Keratinocyte (primary cell): ENCODE data around the gene SFTPB. TPM values are rescaled to one million over a fixed set of nuclear protein-coding genes. Genes with fewer than 3 reads are reported as not detected.

Experiments used
- DNase-seq: peaks from one replicate; pipeline ENCODE4 v3.0.0-alpha.2; 2011; ENCODE audit warnings: low read depth, missing footprints, low spot score
- FAIRE-seq: peaks from 2 replicates; lab custom pipeline; 2011; peaks lifted over from hg19 to GRCh38; lab: Jason Lieb, UNC
- H2AFZ ChIP-seq: 2 replicates; pipeline ENCODE4 v1.6.0; 2012; ENCODE audit warnings: low read length, control low read depth, inconsistent platforms; ENCODE audit not compliant: control insufficient read depth
- H3K27ac ChIP-seq: 2 replicates; pipeline ENCODE4 v1.5.1; 2011; ENCODE audit warnings: low read length; ENCODE audit not compliant: control insufficient read depth, insufficient read depth
- H3K27me3 ChIP-seq: 3 replicates; pipeline ENCODE4 v1.6.0; 2011; ENCODE audit warnings: low read length; ENCODE audit not compliant: control insufficient read depth, insufficient read depth; ENCODE audit errors: extremely low read depth
- H3K36me3 ChIP-seq, 2 experiments: 2 replicates in 1 of 2; 3 replicates in 1 of 2; pipeline ENCODE4 v1.5.1; 2011; ENCODE audit warnings: low read length in 2 of 2, mild to moderate bottlenecking in 1 of 2; ENCODE audit not compliant: control insufficient read depth in 2 of 2, insufficient read depth in 2 of 2; ENCODE audit errors: extremely low read depth in 1 of 2
- H3K4me1 ChIP-seq: 3 replicates; pipeline ENCODE4 v1.5.1; 2011; ENCODE audit warnings: low read length; ENCODE audit not compliant: control insufficient read depth, insufficient read depth; ENCODE audit errors: extremely low read depth
- H3K4me2 ChIP-seq: 3 replicates; pipeline ENCODE4 v1.6.0; 2011; ENCODE audit warnings: low read depth, low read length; ENCODE audit not compliant: control insufficient read depth, insufficient read depth; ENCODE audit errors: extremely low read depth
- H3K4me3 ChIP-seq, 3 experiments: fragments of 200-600 bp in 1 of 3; sonication (generic) in 1 of 3; 2 replicates in 2 of 3; 3 replicates in 1 of 3; pipeline ENCODE4 v1.5.1; 2011 to 2016; ENCODE audit warnings: low read length in 3 of 3, mild to moderate bottlenecking in 3 of 3, control low read depth in 2 of 3, inconsistent platforms in 1 of 3, low read depth in 1 of 3, mixed read lengths in 1 of 3, mixed run types in 1 of 3, moderate library complexity in 1 of 3; ENCODE audit not compliant: control insufficient read depth in 2 of 3, insufficient read depth in 2 of 3; ENCODE audit errors: extremely low read depth in 1 of 3
- H3K79me2 ChIP-seq: 2 replicates; pipeline ENCODE4 v1.6.0; 2012; ENCODE audit warnings: low read length; ENCODE audit not compliant: control insufficient read depth, insufficient read depth
- H3K9ac ChIP-seq: 3 replicates; pipeline ENCODE4 v1.6.0; 2011; ENCODE audit warnings: low read length; ENCODE audit not compliant: control insufficient read depth, insufficient read depth; ENCODE audit errors: extremely low read depth
- H3K9me1 ChIP-seq: 3 replicates; pipeline ENCODE4 v1.6.0; 2011; ENCODE audit warnings: low read length; ENCODE audit not compliant: control insufficient read depth, insufficient read depth; ENCODE audit errors: extremely low read depth
- H3K9me3 ChIP-seq: 2 replicates; pipeline ENCODE4 v1.5.1; 2012; ENCODE audit warnings: low read depth, low read length; ENCODE audit not compliant: control insufficient read depth
- H4K20me1 ChIP-seq: 3 replicates; pipeline ENCODE4 v1.6.0; 2011; ENCODE audit warnings: low read length; ENCODE audit not compliant: control insufficient read depth, insufficient read depth; ENCODE audit errors: extremely low read depth
- CTCF ChIP-seq, 3 experiments: IDR thresholded peaks in 1 of 3; conservative IDR thresholded peaks in 1 of 3; optimal IDR thresholded peaks in 1 of 3; 2 replicates in 2 of 3; 3 replicates in 1 of 3; pipeline versions ENCODE3 to v1.5.1; 2011; ENCODE audit warnings: low read length in 3 of 3, mild to moderate bottlenecking in 3 of 3, moderate library complexity in 2 of 3, control low read depth in 1 of 3, inconsistent platforms in 1 of 3; ENCODE audit not compliant: insufficient read depth in 2 of 3; ENCODE audit errors: extremely low read depth in 1 of 3
- EZH2 ChIP-seq: IDR thresholded peaks from one replicate; pipeline ENCODE4 v1.6.1; 2012; ENCODE audit warnings: inconsistent platforms, mild to moderate bottlenecking, low read length, moderate library complexity
- dilution Hi-C: fragments of 300-500 bp; cut with MboI; formaldehyde crosslinking; loops from one replicate; pipeline ENCODE4 v1.7.0; 2020; ENCODE audit warnings: low sequenced_read_pairs; ENCODE audit not compliant: extremely low pct_ligation_motif_present
- polyA plus RNA-seq, 5 experiments: library from polyadenylated mRNA; depleted of rRNA in 3 of 5; stranded (reverse) in 3 of 5; stranded (forward) in 1 of 5; unstranded in 1 of 5; fragments of >200 nt; gene quantifications; 1 replicate in 1 of 5; 2 replicates in 3 of 5; 3 replicates in 1 of 5; pipeline versions ENCODE4 v1.2.1 to v1.2.3, GENCODE V29; 2011 to 2012; ENCODE audit warnings: missing spikeins in 2 of 5, low read depth in 1 of 5, low replicate concordance in 1 of 5

The SFTPB gene
- polyA plus RNA-seq, 1 donor (not counting 4 experiments of a cell fraction or from before 2014, with no cell fraction given): not detected

- no peak for DNase-seq
- Histone ChIP-seq H3K9ac (no peak overlapping the region), H3K4me1 (peaks cover 5% of the 10 kb centered on the region), H3K9me3 (no peaks in the 10 kb centered on the region), H3K4me2 (no peak overlapping the region), H3K27ac (no peak overlapping the region), H3K9me1 (no peaks in the 10 kb centered on the region), H2AFZ (no peak overlapping the region), H4K20me1 (no peaks in the 10 kb centered on the region), H3K4me3 (no peak overlapping the region), H3K79me2 (peaks cover 16% of the 10 kb centered on the region), H3K36me3 (peaks cover 25 to 40% of the 10 kb centered on the region in 2 experiments), H3K27me3 (no peaks in the 10 kb centered on the region)
- no peak for FAIRE-seq
- TF ChIP-seq EZH2: no peak
- no peak for TF ChIP-seq CTCF (optimal IDR thresholded peaks at IDR 0.05 in 1 of 3, IDR thresholded peaks at IDR 0.05 in 1 of 3, conservative IDR thresholded peaks at IDR 0.05 in 1 of 3; ENCODE audit: extremely low read depth in 1 of 3, insufficient read depth in 2 of 3, low read length in 3 of 3)
- dilution Hi-C loops: no loop called here
Measured at GRCh38 chr2:85623991-85624390, 44.0 kb downstream of the SFTPB start.

- H3K79me2 ChIP-seq: peaks cover 42% of the 10 kb centered on the region
- DNase-seq: no peak
- FAIRE-seq: no peak
- H3K4me3 ChIP-seq: no peak overlapping the region
- H3K27me3 ChIP-seq: no peaks in the 10 kb centered on the region
- no peak overlapping the region for H3K9ac ChIP-seq
- no peaks in the 10 kb centered on the region for H4K20me1 ChIP-seq
- no peak overlapping the region for H3K4me2 ChIP-seq
- dilution Hi-C loops: no loop called here
- no peaks in the 10 kb centered on the region for H3K9me1 ChIP-seq
- H3K27ac ChIP-seq: no peak overlapping the region
- TF ChIP-seq CTCF (optimal IDR thresholded peaks at IDR 0.05 in 1 of 3, IDR thresholded peaks at IDR 0.05 in 1 of 3, conservative IDR thresholded peaks at IDR 0.05 in 1 of 3; ENCODE audit: extremely low read depth in 1 of 3, insufficient read depth in 2 of 3, low read length in 3 of 3) (no peak), EZH2 (no peak)
- peaks cover 14 to 42% of the 10 kb centered on the region in 2 experiments for H3K36me3 ChIP-seq
- H2AFZ ChIP-seq: no peak overlapping the region
- peaks cover 16% of the 10 kb centered on the region for H3K4me1 ChIP-seq
- no peaks in the 10 kb centered on the region for H3K9me3 ChIP-seq
Measured at GRCh38 chr2:85621338-85621737, 46.7 kb downstream of the SFTPB start.
